Stimulated activated CD8-positive, alpha-beta memory T cell treated with anti-CD3 and anti-CD28 coated beads, Interleukin-15, amount 100 ng/mL, for 4 hours (primary cell): ENCODE measurements around the gene AGRP.

Experiments used
- DNase-seq, 2 donors: peaks; one replicate each; pipeline ENCODE4 v3.0.0-alpha.2; 2020; ENCODE audit warnings: low read depth in 2 of 2

Gene AGRP

GRCh38 chr16:67445913-67446907 lies 37.1 kb downstream of the AGRP start:
- no peak for DNase-seq

GRCh38 chr16:67445441-67445912 lies 37.9 kb downstream of the AGRP start:
- DNase-seq: no peak

GRCh38 chr16:67445126-67445426 lies 38.3 kb downstream of the AGRP start:
- no peak for DNase-seq

GRCh38 chr16:67444259-67445125 lies 38.9 kb downstream of the AGRP start:
- no peak for DNase-seq

GRCh38 chr16:67443265-67443664 lies 40.1 kb downstream of the AGRP start:
- no peak for DNase-seq

GRCh38 chr16:67442581-67443255 lies 40.6 kb downstream of the AGRP start:
- no peak for DNase-seq

GRCh38 chr16:67441907-67442306 lies 41.4 kb downstream of the AGRP start:
- DNase-seq: no peak

GRCh38 chr16:67441271-67441753 lies 42.0 kb downstream of the AGRP start:
- DNase-seq: no peak

GRCh38 chr16:67438824-67439393 lies 44.4 kb downstream of the AGRP start:
- no peak for DNase-seq

- no peak for DNase-seq
Measured at GRCh38 chr16:67438098-67438791, 45.1 kb downstream of the AGRP start.

GRCh38 chr16:67437513-67437912 lies 45.8 kb downstream of the AGRP start:
- DNase-seq: no peak

GRCh38 chr16:67436640-67437193 lies 46.6 kb downstream of the AGRP start:
- DNase-seq: no peak

- no peak for DNase-seq
Measured at GRCh38 chr16:67435758-67436164, 47.6 kb downstream of the AGRP start.

- DNase-seq: no peak
Measured at GRCh38 chr16:67433131-67433719, 50.1 kb downstream of the AGRP start.
